ENCODE measurements around the gene SPPL3.
A peak's percentile ranks its signal among the peaks of the same experiment; 100 is the strongest.
"Not testable (repeated sequence)": the region's sequence is repeated elsewhere in the genome, so short reads cannot be mapped to it uniquely, and the experiment has no call there.

Gene SPPL3

GRCh38 chr12:120751389-120751788, 152.8 kb downstream of the SPPL3 start:
- no peak for DNase-seq (ENCODE audit: low read depth in 2 of 2)

DNA sequence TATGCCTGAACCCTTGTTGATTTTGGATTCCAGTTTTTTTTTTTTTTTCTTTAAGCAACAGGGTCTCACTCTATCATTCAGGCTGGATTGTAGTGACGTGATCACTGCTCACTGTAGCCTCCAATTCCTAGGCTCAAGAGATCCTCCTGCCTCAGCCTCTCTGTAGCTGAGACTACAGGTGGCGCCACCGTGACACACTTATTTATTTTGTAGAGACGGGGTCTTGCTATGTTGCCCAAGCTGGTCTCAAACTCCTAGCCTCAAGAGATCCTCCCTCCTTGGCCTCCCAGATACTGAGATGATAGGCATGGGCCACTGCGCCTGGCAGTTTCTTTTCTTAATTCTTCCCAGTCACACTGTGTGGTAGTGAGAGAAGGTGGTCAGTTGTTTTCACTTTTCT, 153.4 kb downstream of the SPPL3 start:
- DNase-seq (ENCODE audit: low read depth in 2 of 2): no peak

DNA sequence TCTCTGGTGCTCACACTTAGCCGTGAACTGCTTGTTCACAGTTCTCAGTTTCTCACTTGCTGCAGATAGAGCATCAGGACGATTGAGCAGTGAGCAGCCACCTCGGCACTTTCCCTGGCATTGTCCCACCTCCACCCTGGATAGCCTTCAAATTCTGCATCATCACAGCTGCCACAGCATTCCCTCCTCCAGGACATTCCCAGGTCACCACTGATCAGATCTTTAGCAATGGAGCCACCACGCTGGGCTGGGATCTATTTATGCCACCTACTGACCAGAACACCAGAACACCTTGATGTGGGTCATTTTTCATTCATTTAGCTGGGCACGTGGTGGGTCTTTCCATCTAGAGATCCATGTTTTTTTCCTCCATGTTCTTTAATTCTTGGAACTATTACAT, 154.9 kb downstream of the SPPL3 start:
- no peak for DNase-seq (ENCODE audit: low read depth in 2 of 2)

- DNase-seq (ENCODE audit: low read depth in 2 of 2): no peak
These were observed 155.9 kb downstream of the SPPL3 start for GRCh38 chr12:120748242-120748641.

GRCh38 chr12:120744922-120745493, 159.2 kb downstream of the SPPL3 start:
- DNase-seq (ENCODE audit: low read depth in 2 of 2): no peak

DNA sequence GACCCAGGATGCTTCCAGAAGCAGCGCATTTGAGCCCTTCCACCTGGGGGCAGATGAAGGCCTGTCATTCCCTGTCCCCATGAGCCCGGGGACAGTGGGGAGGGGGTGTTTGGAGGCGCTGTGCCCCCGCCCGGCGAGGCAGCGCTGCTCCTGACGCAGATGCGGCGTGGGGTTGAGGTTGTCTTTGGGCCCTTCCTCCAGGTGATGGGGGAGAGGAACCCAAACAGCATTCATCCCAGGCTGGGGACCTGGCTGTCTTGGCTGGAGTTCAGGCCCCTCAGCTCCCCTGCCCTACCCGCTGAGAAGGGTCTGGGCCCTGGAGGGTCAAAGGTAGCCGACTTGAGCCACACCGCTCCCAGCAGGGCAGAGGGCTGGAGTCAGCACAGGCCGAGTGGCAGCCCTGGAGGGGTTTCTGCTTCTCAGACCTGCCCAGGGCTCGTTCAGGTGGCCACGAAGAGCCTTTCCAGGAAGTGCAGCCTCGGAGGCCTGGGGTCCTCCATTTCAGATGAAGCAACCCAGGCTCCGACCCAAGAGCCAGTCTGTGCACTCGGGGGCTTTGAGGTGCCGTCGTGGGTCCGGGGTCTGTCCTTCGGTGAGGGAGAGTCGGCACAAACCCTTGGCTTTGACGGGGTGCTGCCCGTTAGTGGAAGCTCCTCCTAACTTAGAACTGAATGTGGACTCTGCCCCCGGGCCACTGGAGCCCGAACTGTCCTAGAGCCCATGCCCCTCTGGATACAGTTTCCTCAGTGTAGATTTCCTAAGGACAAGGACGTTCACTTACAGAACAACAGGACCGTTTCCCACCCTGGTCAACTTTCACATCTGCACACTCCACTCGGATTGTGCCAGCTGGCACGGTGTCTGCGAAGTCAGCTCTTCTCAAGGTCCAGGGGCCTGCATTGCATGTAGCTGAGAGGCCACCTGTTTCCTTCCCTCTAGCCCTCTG, 162.4 kb downstream of the SPPL3 start:
- no peak for DNase-seq (ENCODE audit: low read depth in 2 of 2)

- no peak for DNase-seq (ENCODE audit: low read depth in 2 of 2)
These were observed 163.3 kb downstream of the SPPL3 start for GRCh38 chr12:120740871-120741270.

DNA sequence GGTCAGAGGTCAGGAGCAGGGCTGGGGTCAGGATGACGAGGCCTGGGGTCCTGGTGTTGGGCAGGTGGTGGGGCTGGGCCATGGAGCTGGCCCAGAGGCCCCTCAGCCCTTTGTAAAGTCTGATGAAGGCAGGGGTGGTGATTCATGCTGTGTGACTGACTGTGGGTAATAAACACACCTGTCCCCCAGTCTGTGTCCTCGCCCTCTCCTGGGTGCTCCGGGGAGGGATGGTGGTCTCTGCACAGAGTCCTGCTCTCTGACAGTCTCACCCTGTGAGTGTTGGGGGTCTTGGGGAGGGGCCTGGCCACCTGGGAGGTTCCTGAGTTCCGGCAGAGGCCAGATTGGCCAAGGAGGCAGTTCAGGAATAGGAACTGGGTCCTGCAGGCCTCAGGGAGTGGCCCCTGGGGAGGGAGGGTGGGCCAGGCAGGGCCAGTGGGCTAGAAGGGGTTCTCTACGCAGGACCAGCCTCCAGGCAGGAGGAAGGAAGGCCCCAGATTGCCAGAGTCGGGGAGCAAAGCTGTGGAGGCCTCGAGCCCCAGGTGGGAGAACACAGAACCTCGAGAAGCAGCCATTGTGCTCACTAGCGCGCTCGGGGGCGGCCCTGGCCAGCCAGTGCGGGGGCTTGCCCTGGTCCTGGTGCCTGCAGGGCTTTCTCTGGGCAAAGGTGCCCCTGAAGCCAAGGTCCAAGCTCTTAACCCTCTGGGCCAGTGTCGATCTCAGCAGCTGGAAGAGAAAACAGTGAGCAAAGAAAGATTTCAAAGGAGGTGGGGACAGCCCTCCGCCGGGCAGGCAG, 164.1 kb downstream of the SPPL3 start:
- no peak for DNase-seq (ENCODE audit: low read depth in 2 of 2)

DNA sequence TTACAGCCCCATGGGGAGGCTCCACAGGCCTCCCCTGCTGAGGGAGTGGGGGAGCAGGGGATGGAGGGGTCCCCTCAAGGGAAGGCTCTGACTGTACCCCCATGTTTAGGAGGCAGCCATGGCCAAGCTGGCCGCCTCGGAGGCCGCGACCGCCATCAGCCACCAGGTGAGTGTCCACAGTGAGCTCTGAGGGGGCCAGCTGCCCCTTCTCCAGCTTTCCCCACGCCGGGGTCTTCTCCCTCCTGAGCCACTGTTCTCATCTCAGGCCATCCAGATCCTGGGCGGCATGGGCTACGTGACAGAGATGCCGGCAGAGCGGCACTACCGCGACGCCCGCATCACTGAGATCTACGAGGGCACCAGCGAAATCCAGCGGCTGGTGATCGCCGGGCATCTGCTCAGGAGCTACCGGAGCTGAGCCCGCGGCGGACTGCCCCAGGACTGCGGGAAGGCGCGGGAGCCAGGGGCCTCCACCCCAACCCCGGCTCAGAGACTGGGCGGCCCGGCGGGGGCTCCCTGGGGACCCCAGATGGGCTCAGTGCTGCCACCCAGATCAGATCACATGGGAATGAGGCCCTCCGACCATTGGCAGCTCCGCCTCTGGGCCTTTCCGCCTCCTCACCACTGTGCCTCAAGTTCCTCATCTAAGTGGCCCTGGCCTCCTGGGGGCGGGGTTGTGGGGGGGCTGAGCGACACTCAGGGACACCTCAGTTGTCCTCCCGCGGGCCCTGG, 165.0 kb downstream of the SPPL3 start:
- DNase-seq (ENCODE audit: low read depth in 2 of 2): no peak

DNA sequence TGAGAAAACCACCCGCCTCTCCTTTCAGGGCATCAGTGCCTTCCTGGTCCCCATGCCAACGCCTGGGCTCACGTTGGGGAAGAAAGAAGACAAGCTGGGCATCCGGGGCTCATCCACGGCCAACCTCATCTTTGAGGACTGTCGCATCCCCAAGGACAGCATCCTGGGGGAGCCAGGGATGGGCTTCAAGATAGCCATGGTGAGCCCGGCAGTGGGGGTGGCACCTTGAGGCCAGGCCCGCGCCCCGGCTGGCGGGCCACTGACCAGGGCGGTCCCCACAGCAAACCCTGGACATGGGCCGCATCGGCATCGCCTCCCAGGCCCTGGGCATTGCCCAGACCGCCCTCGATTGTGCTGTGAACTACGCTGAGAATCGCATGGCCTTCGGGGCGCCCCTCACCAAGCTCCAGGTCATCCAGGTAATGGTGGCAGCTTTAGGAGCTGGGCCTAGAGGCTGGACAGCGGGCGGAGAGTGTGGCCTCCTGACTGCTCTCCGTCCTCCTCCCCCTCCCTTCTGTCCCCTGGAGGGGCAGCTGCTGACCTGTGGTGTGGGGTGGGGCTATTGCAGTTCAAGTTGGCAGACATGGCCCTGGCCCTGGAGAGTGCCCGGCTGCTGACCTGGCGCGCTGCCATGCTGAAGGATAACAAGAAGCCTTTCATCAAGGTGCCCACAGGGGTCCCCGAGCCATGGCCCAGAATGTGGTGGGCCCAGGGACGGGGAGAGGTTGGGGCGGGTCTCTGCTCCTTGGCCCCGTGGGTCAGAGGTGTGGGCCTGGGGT, 165.7 kb downstream of the SPPL3 start:
- DNase-seq (ENCODE audit: low read depth in 2 of 2): no peak

DNA sequence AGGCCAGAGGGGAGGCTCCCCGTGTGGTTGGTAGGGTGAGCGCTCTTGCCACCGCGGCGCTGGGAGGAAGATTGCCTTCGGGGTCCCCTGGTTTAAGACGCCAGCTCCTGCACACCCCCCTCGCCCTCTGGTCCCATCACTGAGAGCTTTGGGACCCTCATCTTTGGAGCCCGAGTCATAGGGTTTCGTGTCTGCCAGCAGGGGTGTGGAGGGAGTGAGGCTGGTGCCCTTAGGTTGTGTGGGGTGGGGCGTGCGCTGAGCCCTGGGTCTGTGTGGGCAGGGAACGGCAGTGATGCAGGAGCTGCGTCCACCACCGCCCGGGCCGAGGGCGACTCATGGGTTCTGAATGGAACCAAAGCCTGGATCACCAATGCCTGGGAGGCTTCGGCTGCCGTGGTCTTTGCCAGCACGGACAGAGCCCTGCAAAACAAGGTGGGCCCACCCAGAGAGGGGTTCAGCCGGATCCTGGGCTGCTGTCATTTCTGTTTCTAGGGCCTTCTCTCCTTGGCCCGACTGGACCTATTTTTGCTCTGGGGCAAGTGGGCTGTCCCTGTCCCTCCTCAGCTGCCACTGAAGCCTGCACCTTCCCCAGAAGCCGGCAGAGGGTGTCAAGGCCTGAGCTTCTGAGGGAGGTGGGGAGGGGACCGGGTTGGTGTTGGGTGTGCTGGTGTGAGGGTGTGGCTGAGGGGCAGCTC, 166.5 kb downstream of the SPPL3 start:
- no peak for DNase-seq (ENCODE audit: low read depth in 2 of 2)

DNA sequence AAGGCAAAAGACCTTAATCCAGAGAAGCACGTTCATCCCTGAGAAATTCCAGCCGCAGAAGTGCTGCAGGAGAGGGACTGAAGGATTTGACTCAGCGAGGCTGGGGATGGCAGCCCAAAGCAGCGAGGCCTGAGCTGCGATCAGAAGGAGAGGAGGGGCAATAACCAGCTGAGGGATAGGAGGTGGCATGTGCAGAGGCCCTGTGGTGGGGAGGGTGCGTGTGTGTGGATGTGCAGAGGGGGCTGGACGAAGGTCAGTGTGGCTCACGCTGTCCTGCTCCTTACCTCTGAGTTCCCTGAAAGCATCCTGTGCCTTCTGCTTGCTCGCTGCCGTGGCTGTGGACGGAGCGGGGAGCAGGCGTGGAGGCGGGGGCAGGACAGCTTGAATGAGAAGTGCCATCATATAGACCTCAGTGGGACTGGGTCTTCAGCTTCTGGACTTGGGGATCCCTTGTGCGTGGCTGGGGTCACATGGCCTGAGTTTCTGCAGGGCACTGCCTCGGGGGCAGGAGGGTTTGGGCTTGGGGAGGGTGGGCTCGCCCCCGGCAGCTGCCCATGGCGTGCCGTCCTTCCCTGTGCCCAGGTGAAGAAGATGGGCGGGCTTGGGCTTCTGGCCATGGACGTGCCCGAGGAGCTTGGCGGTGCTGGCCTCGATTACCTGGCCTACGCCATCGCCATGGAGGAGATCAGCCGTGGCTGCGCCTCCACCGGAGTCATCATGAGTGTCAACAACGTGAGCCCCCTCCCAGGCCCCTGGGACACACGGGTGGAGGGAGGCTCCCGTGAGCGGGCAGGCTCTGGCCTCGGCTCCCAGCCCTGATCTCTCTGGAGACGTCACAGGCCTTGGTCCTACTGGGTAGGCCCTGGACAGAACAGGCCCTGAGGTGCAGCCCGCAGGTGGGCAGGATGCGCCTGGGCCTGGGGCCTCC, 167.5 kb downstream of the SPPL3 start:
- DNase-seq (ENCODE audit: low read depth in 2 of 2): no peak

DNA sequence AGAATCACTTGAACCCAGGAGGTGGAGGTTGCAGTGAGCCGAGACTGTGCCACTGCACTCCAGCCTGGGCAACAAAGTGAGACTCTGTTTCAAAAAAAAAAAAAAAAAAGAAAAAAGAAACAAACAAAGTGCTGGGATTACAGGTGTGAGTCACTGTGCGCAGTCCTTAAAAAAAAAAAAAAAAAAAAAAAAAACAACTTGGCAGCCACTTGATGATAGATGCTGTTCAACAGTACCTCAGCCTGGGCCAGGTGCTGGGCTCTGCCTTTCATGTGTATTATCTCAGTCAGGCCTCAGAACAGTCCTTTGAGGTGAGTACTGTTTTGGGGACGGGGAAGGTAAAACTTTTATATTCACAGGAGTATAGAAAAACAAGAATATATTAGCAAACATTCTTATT, 169.0 kb downstream of the SPPL3 start:
- no peak for DNase-seq (ENCODE audit: low read depth in 2 of 2)

- no peak for DNase-seq (ENCODE audit: low read depth in 2 of 2)
These were observed 169.9 kb downstream of the SPPL3 start for GRCh38 chr12:120734210-120734609.

- DNase-seq (ENCODE audit: low read depth in 2 of 2): no peak
These were observed 170.6 kb downstream of the SPPL3 start for GRCh38 chr12:120733574-120733973.

- not testable (repeated sequence) for DNase-seq (ENCODE audit: low read depth in 2 of 2)
These were observed 172.0 kb downstream of the SPPL3 start for GRCh38 chr12:120732198-120732597.

GRCh38 chr12:120726961-120727360, 177.2 kb downstream of the SPPL3 start:
- no peak for DNase-seq (ENCODE audit: low read depth in 2 of 2)

- DNase-seq (ENCODE audit: low read depth in 2 of 2): no peak
These were observed 177.7 kb downstream of the SPPL3 start for GRCh38 chr12:120726510-120726793.

DNA sequence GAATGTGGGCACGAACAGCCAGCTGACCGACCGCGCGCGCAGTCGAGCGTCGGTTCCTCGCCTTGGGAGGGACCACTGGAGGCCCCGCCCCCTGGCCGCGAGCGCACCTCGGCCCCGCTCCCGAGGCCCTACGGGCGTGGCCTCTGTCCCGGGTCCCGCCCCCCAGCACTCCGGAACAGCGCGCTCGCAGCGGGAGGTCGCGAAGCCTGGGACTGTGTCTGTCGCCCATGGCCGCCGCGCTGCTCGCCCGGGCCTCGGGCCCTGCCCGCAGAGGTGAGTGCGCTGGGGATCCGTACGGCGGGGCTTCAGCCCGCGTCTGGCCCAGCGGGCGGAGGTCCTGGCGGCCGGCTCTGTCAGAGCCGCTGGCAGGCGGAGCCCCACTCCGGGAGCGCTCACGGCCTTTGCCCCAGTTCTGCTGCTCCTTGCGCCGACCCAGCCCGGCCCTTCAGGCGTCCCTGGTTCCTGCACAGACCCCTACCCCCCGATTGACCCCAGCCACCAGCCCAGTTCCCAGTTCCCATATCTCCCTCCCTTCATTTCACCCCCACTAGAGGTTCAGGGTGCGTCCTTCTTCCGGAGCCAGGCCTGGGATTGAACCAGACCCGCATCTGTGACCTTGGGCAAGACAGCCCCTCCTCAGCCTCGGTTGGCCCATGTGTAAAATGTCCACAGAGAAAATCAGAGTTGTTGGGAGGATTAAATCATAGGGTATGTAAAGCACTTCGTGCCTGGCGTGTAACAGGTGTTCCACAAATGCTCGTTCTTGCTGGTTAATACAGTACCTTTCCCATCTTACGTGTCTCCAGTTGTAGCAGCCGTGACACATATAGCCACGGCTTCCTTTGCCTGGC, 178.3 kb downstream of the SPPL3 start, which contains the start of gene ACADS:
TSS of gene ACADS (plus strand) at position 168 of the 851 bp plus-strand sequence. CDS start at position 228, 60 bp downstream.
- peak; percentile 90 to 91 for DNase-seq (ENCODE audit: low read depth in 2 of 2)
